Uterus (tissue), 2 donors: ENCODE results near the gene PTF1A.

Experiments used
- POLR2A ChIP-seq, 2 donors: fragments of 450-650 bp; IDR thresholded peaks; one replicate each; pipeline ENCODE4 v1.6.1; 2016; ENCODE audit warnings: antibody characterized with exemption in 2 of 2, mild to moderate bottlenecking in 1 of 2, moderate library complexity in 1 of 2
- TF ChIP-seq, protein P1 (sequence below), 4 experiments: fragments of 200-600 bp in 2 of 4; fragments of 450-650 bp in 2 of 4; sonication (generic) in 2 of 4; IDR thresholded peaks; one replicate each; pipeline ENCODE4 v1.5.1; 2016 to 2019; ENCODE audit warnings: antibody characterized with exemption in 4 of 4, mild to moderate bottlenecking in 2 of 4, moderate library complexity in 1 of 4

DNA sequence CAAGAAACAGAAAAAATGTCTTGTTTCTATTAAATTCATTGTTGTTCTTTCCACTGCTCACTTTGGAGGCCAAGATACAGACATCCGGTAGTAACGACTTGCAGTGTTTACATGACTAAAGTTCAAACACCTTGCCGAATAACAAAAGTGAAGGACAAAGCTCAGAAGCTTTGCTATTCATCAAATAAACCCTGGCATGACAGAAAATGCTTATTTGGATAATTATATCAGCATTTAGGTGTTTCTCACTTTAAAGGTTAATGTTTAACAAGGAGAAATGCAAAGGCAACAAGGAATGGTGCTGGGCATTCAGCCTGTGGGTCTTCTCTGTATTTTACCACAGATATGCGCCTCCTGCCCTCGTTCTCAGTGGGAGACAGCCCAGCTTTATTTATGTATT, 5.4 kb upstream of the PTF1A start:
- TF ChIP-seq, protein P1, sequence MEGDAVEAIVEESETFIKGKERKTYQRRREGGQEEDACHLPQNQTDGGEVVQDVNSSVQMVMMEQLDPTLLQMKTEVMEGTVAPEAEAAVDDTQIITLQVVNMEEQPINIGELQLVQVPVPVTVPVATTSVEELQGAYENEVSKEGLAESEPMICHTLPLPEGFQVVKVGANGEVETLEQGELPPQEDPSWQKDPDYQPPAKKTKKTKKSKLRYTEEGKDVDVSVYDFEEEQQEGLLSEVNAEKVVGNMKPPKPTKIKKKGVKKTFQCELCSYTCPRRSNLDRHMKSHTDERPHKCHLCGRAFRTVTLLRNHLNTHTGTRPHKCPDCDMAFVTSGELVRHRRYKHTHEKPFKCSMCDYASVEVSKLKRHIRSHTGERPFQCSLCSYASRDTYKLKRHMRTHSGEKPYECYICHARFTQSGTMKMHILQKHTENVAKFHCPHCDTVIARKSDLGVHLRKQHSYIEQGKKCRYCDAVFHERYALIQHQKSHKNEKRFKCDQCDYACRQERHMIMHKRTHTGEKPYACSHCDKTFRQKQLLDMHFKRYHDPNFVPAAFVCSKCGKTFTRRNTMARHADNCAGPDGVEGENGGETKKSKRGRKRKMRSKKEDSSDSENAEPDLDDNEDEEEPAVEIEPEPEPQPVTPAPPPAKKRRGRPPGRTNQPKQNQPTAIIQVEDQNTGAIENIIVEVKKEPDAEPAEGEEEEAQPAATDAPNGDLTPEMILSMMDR (IDR thresholded peaks at IDR 0.05), result no peak
- TF ChIP-seq POLR2A (IDR thresholded peaks at IDR 0.05), result no peak
